Endothelial cell of umbilical vein (primary cell): ENCODE results near the gene SSPN. TPM values are rescaled to one million over a fixed set of nuclear protein-coding genes. Genes with fewer than 3 reads are reported as not detected.

Source experiments
- BruUV-seq: library from RNA; stranded (reverse); fragments of 400-500 nt; replicated peaks from 2 replicates; lab custom pipeline; 2021; lab: Mats Ljungman, UMichigan
- CTCF ChIA-PET: fragments of 300-600, 350-600 bp; sonication (Branson Sonifier 250); formaldehyde crosslinking; loops from one replicate; lab custom pipeline; 2021; ENCODE audit warnings: antibody characterized with exemption, inconsistent platforms; lab: Charles Lee
- POLR2A ChIA-PET: fragments of 300-600, 350-600 bp; sonication (Branson Sonifier 250); formaldehyde crosslinking; loops from one replicate; lab custom pipeline; 2021; ENCODE audit warnings: antibody characterized with exemption, inconsistent platforms; lab: Charles Lee
- DNase-seq: peaks from one replicate; pipeline ENCODE4 v3.0.0-alpha.2; 2011; ENCODE audit warnings: low read depth, low spot score
- FAIRE-seq: peaks from 2 replicates; lab custom pipeline; 2011; peaks lifted over from hg19 to GRCh38; lab: Jason Lieb, UNC
- H2AFZ ChIP-seq: 2 replicates; pipeline ENCODE4 v1.6.0; 2012; ENCODE audit warnings: low read depth, low read length, control low read depth, inconsistent platforms
- H3K27ac ChIP-seq: 2 replicates; pipeline ENCODE4 v1.5.1; 2011; ENCODE audit warnings: low read depth, mild to moderate bottlenecking, control low read depth, low read length, moderate library complexity; ENCODE audit not compliant: insufficient read depth
- H3K27me3 ChIP-seq, 2 experiments: 2 replicates each; pipeline versions ENCODE4 v1.6.0 to v1.6.1; 2011; ENCODE audit warnings: low read length in 2 of 2, mixed read lengths in 1 of 2; ENCODE audit not compliant: control insufficient read depth in 2 of 2, insufficient read depth in 2 of 2
- H3K36me3 ChIP-seq, 2 experiments: 2 replicates in 1 of 2; 3 replicates in 1 of 2; pipeline ENCODE4 v1.5.1; 2011; ENCODE audit warnings: low read length in 2 of 2, mild to moderate bottlenecking in 1 of 2, moderate library complexity in 1 of 2; ENCODE audit not compliant: control insufficient read depth in 2 of 2, insufficient read depth in 2 of 2; ENCODE audit errors: extremely low read depth in 1 of 2
- H3K4me1 ChIP-seq: 3 replicates; pipeline ENCODE4 v1.5.1; 2011; ENCODE audit warnings: mild to moderate bottlenecking, low read length; ENCODE audit not compliant: control insufficient read depth, insufficient read depth; ENCODE audit errors: extremely low read depth
- H3K4me2 ChIP-seq: 2 replicates; pipeline ENCODE4 v1.6.1; 2011; ENCODE audit warnings: low read length, control low read depth, mixed read lengths; ENCODE audit not compliant: insufficient read depth
- H3K4me3 ChIP-seq, 3 experiments: fragments of 200-600 bp in 1 of 3; sonication (generic), shearing (Covaris generic) in 1 of 3; replicated peaks in 1 of 3; 2 replicates each; pipeline ENCODE4 v1.5.1; 2011 to 2016; ENCODE audit warnings: control low read depth in 3 of 3, low read length in 3 of 3, mild to moderate bottlenecking in 2 of 3, inconsistent platforms in 1 of 3, low read depth in 1 of 3, moderate library complexity in 1 of 3; ENCODE audit not compliant: insufficient read depth in 1 of 3
- H3K79me2 ChIP-seq: 2 replicates; pipeline ENCODE4 v1.6.0; 2012; ENCODE audit warnings: low read length, inconsistent platforms; ENCODE audit not compliant: control insufficient read depth, insufficient read depth
- H3K9ac ChIP-seq: replicated peaks from 2 replicates; pipeline ENCODE3; 2011; ENCODE audit warnings: low read length, control low read depth; ENCODE audit not compliant: insufficient read depth; ENCODE audit errors: extremely low read depth
- H3K9me1 ChIP-seq: replicated peaks from 3 replicates; pipeline ENCODE4 v1.6.0; 2011; ENCODE audit warnings: mild to moderate bottlenecking, low read length; ENCODE audit not compliant: control insufficient read depth, insufficient read depth; ENCODE audit errors: extremely low read depth
- H3K9me3 ChIP-seq: replicated peaks from 2 replicates; pipeline ENCODE4 v1.5.1; 2012; ENCODE audit warnings: low read length, inconsistent platforms; ENCODE audit not compliant: control insufficient read depth, insufficient read depth
- H4K20me1 ChIP-seq: replicated peaks from 2 replicates; pipeline ENCODE3; 2011; ENCODE audit warnings: mild to moderate bottlenecking, low read length; ENCODE audit not compliant: control insufficient read depth, insufficient read depth; ENCODE audit errors: extremely low read depth
- CTCF ChIP-seq, 2 donors: IDR thresholded peaks; 1 replicate in 1 of 2; 2 replicates in 1 of 2; pipeline ENCODE4 v1.5.1; 2011; ENCODE audit warnings: low read length in 2 of 2, mild to moderate bottlenecking in 2 of 2, moderate library complexity in 2 of 2, control low read depth in 1 of 2, inconsistent platforms in 1 of 2, low read depth in 1 of 2; ENCODE audit not compliant: insufficient read depth in 1 of 2; ENCODE audit errors: extremely low read depth in 1 of 2
- EZH2 ChIP-seq: IDR thresholded peaks from 2 replicates; pipeline ENCODE4 v1.6.1; 2012; ENCODE audit warnings: borderline replicate concordance, low read depth, mild to moderate bottlenecking, moderate library complexity, low read length, inconsistent platforms; ENCODE audit not compliant: severe bottlenecking
- FOS ChIP-seq: IDR thresholded peaks from 2 replicates; pipeline ENCODE4 v1.6.1; 2011; ENCODE audit warnings: mild to moderate bottlenecking, low read length, moderate library complexity, borderline replicate concordance; ENCODE audit not compliant: insufficient read depth
- GATA2 ChIP-seq: IDR thresholded peaks from 2 replicates; pipeline ENCODE4 v1.7.0; 2011; ENCODE audit warnings: low read depth, mild to moderate bottlenecking, moderate library complexity, mixed read lengths, low read length; ENCODE audit not compliant: insufficient read length, insufficient read depth
- JUN ChIP-seq: IDR thresholded peaks from 2 replicates; pipeline ENCODE4 v1.6.1; 2011; ENCODE audit warnings: borderline replicate concordance, low read depth; ENCODE audit not compliant: insufficient read length, insufficient read depth
- MAX ChIP-seq: IDR thresholded peaks from 2 replicates; pipeline ENCODE4 v1.6.1; 2011; ENCODE audit not compliant: insufficient read depth, insufficient read length
- MYC ChIP-seq: IDR thresholded peaks from one replicate; pipeline ENCODE4 v1.6.1; 2011; ENCODE audit warnings: mild to moderate bottlenecking, low read depth, low read length
- POLR2A ChIP-seq: IDR thresholded peaks from 2 replicates; pipeline ENCODE4 v1.6.1; 2012; ENCODE audit warnings: low read depth, mild to moderate bottlenecking, control low read depth, low read length
- POLR2AphosphoS5 ChIP-seq: IDR thresholded peaks from 2 replicates; pipeline ENCODE4 v1.6.1; 2012; ENCODE audit warnings: low read depth, mild to moderate bottlenecking, control low read depth, low read length, moderate library complexity; ENCODE audit not compliant: insufficient read depth
- dilution Hi-C: fragments of 300-500 bp; cut with MboI; formaldehyde crosslinking; loops from one replicate; pipeline ENCODE4 v1.15.0; 2019; ENCODE audit warnings: low sequenced_read_pairs; ENCODE audit not compliant: extremely low pct_ligation_motif_present
- intact Hi-C: fragments of 100-400 bp; cut with micrococcal nuclease; formaldehyde crosslinking; loops from one replicate; pipeline ENCODE4 v1.10.0; 2022
- polyA plus RNA-seq, 4 experiments: library from polyadenylated mRNA; depleted of rRNA in 3 of 4; stranded (reverse) in 3 of 4; unstranded in 1 of 4; fragments of >200 nt; gene quantifications; 2 replicates each; pipeline versions ENCODE4 v1.2.1 to v1.2.3, GENCODE V29; 2011 to 2012; ENCODE audit warnings: missing spikeins in 1 of 4
- total RNA-seq: library from RNA; stranded (reverse); gene quantifications from 2 replicates; pipeline ENCODE4 v1.2.3, GENCODE V29; 2021

The SSPN gene
- total and polyA plus RNA-seq, 2 donors (not counting 3 experiments of a cell fraction or from before 2014, with no cell fraction given), result 1.3 to 2.1 TPM

- H3K79me2 ChIP-seq, result no peaks in the 10 kb centered on the region
- intact Hi-C loops (no loop called here), dilution Hi-C loops (no loop called here)
- TF ChIP-seq POLR2AphosphoS5 (no peak), JUN (no peak), FOS (no peak), POLR2A (no peak), GATA2 (no peak), CTCF (IDR thresholded peaks at IDR 0.05; ENCODE audit: extremely low read depth in 1 of 2, insufficient read depth in 1 of 2, low read depth in 1 of 2, low read length in 2 of 2) (no peak), MYC (no peak), EZH2 (no peak), MAX (no peak)
- H3K27ac ChIP-seq, result no peak overlapping the region
- H3K9ac ChIP-seq, result no peak overlapping the region
- no peaks in the 10 kb centered on the region for H3K4me1 ChIP-seq
- peaks cover 6 to 8% of the 10 kb centered on the region in 2 experiments for H3K27me3 ChIP-seq
- H3K9me3 ChIP-seq, result no peaks in the 10 kb centered on the region
- BruUV-seq, result no TSS peak
- ChIA-PET POLR2A (no interaction called here), CTCF (no interaction called here)
- FAIRE-seq, result no peak
- no peaks in the 10 kb centered on the region for H4K20me1 ChIP-seq
- no peak overlapping the region for H2AFZ ChIP-seq
- H3K36me3 ChIP-seq, result no peaks in the 10 kb centered on the region
- no peak overlapping the region for H3K4me3 ChIP-seq
- no peaks in the 10 kb centered on the region for H3K9me1 ChIP-seq
- no peak overlapping the region for H3K4me2 ChIP-seq
- no peak for DNase-seq
These were observed 22.3 kb upstream of the SSPN start for GRCh38 chr12:26172946-26173552.
